Neuron (in vitro differentiated cells): ENCODE results near the gene RSAD2.

ENCODE experiments used
- H2AFZ ChIP-seq: one replicate; pipeline ENCODE4 v1.6.1; 2013; ENCODE audit warnings: low read depth, mild to moderate bottlenecking, inconsistent platforms, low read length, moderate library complexity
- H3K27me3 ChIP-seq: one replicate; pipeline ENCODE4 v1.6.1; 2013; ENCODE audit warnings: low read length; ENCODE audit not compliant: insufficient read depth
- H3K36me3 ChIP-seq: one replicate; pipeline ENCODE4 v1.6.1; 2013; ENCODE audit warnings: low read length; ENCODE audit not compliant: insufficient read depth
- H3K4me1 ChIP-seq: one replicate; pipeline ENCODE4 v1.6.1; 2013; ENCODE audit warnings: low read length; ENCODE audit not compliant: insufficient read depth
- H3K4me3 ChIP-seq: 2 replicates; pipeline ENCODE4 v1.5.1; 2013; ENCODE audit warnings: mild to moderate bottlenecking, low read length, moderate library complexity
- H3K9me3 ChIP-seq: one replicate; pipeline ENCODE4 v1.6.1; 2013; ENCODE audit warnings: low read length

Gene RSAD2

DNA sequence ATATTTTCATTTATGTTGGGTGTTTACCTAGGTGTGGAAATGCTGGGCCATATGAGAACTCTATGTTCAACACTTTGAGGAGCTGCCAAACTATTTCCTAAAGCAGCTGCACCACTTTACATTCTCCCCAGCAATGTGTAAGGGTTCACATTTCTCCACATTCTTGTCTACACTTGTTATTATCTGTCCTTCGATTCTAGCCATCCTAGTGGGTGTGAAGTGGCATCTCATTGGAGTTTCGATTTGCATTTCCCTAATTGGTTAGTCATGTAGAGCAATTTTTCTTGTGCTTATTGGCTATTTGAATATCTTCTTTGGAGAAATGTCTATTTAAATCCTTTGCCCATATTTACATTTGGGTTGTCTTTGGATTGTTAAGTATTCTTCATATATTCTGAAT is 61.5 kb downstream of the RSAD2 start:
- Histone ChIP-seq H3K4me1 (no peaks in the 10 kb centered on the region), H2AFZ (no peak overlapping the region), H3K4me3 (no peak overlapping the region), H3K27me3 (no peaks in the 10 kb centered on the region), H3K9me3 (peaks cover 4% of the 10 kb centered on the region), H3K36me3 (peaks cover 33% of the 10 kb centered on the region)

DNA sequence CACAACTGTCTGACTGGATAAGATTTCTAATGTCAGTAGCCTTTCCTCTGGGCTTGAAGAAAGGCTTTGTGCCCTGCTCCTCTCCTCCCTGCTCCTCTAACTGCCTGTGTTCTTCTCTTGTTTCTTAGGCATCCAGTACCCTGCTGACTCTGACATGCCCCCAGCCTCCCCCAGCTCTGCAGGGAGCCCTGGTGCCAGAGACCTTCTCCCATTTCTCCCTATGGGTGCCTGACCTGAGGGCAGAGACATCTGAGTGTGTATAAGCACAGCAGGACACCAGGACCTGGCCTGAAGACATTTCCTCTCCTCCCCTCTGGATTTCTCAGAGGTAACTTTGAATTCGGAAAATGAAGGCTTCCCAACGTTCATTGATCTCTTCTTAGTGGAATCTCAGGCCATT is 63.2 kb downstream of the RSAD2 start:
- Histone ChIP-seq H3K4me1 (no peaks in the 10 kb centered on the region), H3K4me3 (no peak overlapping the region), H3K27me3 (no peaks in the 10 kb centered on the region), H2AFZ (no peak overlapping the region), H3K36me3 (peaks cover 45% of the 10 kb centered on the region), H3K9me3 (peaks cover 2% of the 10 kb centered on the region)

DNA sequence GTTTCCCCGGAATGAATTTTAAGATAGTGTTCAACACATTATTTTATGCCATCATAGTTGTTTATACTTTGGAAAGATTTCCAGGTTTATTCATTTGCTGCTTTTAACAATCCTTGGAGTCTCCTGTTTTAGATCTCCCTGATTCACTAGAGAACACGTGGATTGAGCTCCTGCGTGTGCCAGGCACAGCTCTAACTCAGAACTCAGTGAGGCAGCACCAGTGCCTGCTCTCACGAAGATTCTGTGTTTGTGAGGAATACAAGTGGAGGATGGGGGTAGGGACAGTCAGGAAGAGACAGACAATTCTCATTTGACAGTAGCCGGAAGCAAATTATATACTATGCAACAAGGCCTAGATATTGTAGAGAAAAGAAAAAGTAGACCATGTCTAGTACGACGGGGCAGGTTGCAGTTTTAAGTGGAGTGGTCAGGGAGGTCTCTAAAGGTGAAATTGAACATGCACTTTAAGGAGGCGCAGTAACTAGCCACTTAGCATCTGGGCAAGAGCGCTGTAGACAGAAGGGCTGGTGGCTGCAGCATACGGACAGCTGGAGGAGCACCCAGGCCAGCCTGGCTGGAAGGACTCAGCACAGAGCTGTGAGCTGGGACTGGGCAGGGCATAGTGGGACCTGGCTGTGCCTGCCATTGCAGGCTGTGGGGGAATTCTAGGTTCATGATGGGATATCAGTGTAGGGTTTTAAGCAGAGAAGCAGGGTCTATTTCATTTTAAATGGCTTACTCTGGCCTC is 63.9 kb downstream of the RSAD2 start:
- Histone ChIP-seq H3K27me3 (no peaks in the 10 kb centered on the region), H3K9me3 (peaks cover 2% of the 10 kb centered on the region), H3K4me3 (no peak overlapping the region), H3K4me1 (no peaks in the 10 kb centered on the region), H3K36me3 (peaks cover 47% of the 10 kb centered on the region), H2AFZ (no peak overlapping the region)

DNA sequence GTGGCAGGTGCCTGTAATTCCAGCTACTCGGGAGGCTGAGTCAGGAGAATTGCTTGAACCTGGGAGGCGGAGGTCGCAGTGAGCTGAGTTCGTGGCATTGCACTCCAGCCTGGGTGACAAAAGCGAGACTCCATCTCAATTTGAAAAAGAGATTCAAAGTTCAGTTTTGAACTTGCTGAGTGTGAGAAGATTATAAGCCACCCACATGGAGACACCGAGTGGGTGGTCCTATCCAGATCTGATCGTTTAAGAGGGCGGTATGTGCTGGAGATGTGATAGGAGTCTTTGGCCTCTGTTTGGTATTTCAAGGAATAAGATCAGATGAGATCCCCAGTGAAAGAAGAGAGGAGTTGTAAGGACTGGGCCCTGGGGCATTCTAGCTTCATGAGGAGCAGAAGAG is 65.3 kb downstream of the RSAD2 start:
- Histone ChIP-seq H3K4me3 (no peak overlapping the region), H3K27me3 (no peaks in the 10 kb centered on the region), H2AFZ (no peak overlapping the region), H3K4me1 (no peaks in the 10 kb centered on the region), H3K36me3 (peaks cover 47% of the 10 kb centered on the region), H3K9me3 (peaks cover 2% of the 10 kb centered on the region)

DNA sequence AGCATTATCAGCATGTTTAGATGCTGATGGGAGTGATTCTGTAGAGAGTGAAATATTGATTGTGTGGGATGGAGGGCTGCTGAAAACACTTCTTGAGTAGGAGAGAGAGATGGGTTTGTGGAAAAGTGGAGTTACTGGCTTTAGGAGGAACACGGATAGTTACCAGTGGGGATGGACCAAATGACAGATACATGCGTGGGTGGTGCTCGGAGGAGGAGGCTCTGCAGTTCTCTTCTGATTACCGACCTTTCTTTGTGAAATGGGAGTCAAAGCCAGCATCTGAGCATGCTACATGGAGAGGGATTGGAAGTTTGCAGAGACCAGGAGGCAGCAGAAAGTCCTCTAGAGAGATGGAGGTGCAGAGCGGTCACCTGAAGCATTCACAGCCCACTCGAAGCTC is 65.9 kb downstream of the RSAD2 start:
- Histone ChIP-seq H3K4me1 (no peaks in the 10 kb centered on the region), H3K27me3 (no peaks in the 10 kb centered on the region), H2AFZ (no peak overlapping the region), H3K36me3 (peaks cover 47% of the 10 kb centered on the region), H3K4me3 (no peak overlapping the region), H3K9me3 (peaks cover 2% of the 10 kb centered on the region)

DNA sequence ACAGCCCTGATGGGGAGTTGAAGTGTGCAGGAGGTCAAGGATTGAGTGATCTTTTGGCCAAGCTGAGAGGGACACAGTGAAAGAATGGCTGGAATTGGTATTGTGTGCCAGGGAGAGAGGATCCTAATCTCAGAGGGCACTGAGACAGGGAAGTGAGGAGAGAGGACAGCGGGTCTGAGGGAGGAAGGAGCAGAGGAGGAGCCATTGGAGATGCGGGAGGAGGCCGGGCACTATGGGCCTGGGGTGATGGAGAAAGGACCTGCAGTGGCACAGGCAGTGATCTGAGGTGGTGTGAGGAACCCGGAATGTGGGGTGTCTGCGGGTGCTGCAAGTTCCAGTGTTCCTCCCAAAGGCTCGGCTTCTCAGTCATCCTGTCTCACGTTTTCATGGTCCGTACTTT is 66.4 kb downstream of the RSAD2 start:
- Histone ChIP-seq H3K4me3 (no peak overlapping the region), H3K36me3 (peaks cover 47% of the 10 kb centered on the region), H3K9me3 (peaks cover 2% of the 10 kb centered on the region)

DNA sequence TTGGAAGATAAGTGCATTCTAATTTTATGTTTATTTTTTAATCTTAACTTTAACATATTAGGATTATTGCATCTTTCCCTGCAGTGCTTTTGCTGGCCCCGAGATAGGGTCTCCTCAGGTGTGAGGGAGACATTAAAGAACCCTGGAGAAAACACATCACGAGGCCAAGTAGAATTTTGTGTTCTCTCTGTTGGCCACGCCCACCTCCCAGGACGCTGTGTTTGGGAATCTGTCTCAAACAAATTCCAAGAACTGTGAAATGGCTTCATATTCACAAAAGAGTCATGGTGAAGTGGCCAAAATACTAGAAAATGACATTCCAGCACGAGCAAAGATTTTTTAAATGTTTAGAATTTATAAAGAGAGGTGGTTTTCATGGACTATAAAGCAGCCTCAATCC is 67.0 kb downstream of the RSAD2 start:
- H3K27me3 ChIP-seq = no peaks in the 10 kb centered on the region
- no peak overlapping the region for H2AFZ ChIP-seq
- no peak overlapping the region for H3K4me3 ChIP-seq
- peaks cover 2% of the 10 kb centered on the region for H3K9me3 ChIP-seq
- peaks cover 47% of the 10 kb centered on the region for H3K36me3 ChIP-seq
- H3K4me1 ChIP-seq = no peaks in the 10 kb centered on the region

More for the DNA sequence above, 66.4 kb downstream of the RSAD2 start:
- Histone ChIP-seq H3K4me1 (no peaks in the 10 kb centered on the region), H3K27me3 (no peaks in the 10 kb centered on the region), H2AFZ (no peak overlapping the region)

DNA sequence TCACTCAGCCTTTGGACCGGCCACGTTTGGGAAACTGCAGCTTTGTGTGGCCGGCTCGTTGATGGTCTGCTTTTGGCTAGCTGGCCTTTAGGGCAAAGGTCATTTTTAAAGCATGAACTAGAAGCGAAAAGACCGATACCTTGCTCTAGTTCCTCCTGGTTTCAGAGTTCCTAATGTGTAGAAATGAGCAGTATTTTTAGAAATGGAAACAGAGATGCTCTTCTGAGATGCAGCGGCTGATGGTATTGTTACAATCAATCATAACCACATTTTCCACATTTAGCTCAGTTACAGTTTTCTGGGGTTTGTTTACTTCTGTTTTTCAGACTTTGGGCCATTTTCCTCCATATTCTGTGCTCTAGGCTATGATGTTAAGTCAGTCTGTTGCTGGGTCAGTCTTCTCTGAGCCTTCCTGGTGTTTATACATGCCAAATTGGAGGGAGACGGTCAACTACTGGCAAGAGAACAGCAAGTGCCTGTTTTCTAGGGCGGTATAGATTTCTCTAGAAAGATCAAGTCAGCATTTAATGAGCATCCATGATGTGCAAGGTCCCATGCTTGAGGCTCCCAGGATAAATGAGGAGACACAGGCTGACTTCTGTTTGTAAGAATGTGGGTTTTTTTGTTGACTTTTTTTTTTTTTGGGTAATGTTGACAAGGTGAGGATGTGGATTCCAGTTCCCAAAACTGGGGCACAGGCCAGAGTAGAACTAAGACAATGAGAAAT is 67.7 kb downstream of the RSAD2 start:
- Histone ChIP-seq H2AFZ (no peak overlapping the region), H3K4me3 (no peak overlapping the region), H3K4me1 (no peaks in the 10 kb centered on the region), H3K27me3 (no peaks in the 10 kb centered on the region), H3K9me3 (peaks cover 2% of the 10 kb centered on the region), H3K36me3 (peaks cover 47% of the 10 kb centered on the region)

DNA sequence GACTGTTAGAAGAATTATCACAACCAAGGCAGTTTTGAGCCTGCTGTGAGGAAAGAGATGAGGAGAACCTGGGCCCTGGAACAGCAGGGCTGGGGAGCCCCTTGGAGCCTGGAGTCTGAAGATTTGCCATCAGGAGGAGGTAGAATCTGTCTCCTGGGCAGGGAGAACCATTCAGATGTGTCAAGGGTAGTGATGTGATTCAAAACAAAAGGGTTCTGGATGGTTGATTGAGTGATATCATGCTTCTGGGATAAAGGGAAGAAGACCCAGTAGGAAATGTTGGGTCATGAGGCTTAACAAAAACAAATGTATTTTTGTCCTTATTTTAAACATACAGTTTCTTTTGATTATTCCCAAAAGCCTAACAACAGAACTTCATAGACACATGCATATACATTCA is 68.2 kb downstream of the RSAD2 start:
- Histone ChIP-seq H3K36me3 (peaks cover 44% of the 10 kb centered on the region), H3K4me1 (no peaks in the 10 kb centered on the region), H3K27me3 (no peaks in the 10 kb centered on the region), H2AFZ (no peak overlapping the region), H3K9me3 (peaks cover 2% of the 10 kb centered on the region), H3K4me3 (no peak overlapping the region)

DNA sequence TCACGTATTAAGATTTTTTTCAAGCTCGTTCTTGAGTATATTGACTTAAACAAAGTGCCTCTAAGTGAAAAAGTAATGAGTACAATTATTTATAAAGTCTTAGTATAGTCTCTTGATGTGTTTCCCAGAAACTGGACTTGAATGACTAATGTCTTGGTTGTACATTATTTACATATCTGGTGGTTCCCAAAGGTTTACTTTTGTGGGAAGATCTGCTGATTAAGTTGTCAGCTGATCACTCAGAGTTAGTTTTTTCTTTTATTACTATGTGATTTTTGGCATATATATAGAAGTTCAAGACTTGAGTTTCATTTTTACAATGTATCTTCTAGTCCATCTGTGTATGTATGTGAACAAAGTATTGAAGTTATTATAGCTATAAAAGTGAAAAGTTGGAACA is 69.1 kb downstream of the RSAD2 start:
- H2AFZ ChIP-seq = no peak overlapping the region
- H3K9me3 ChIP-seq = peaks cover under 1% of the 10 kb centered on the region
- no peaks in the 10 kb centered on the region for H3K27me3 ChIP-seq
- no peak overlapping the region for H3K4me3 ChIP-seq
- peaks cover 35% of the 10 kb centered on the region for H3K36me3 ChIP-seq
- no peaks in the 10 kb centered on the region for H3K4me1 ChIP-seq
